ENCODE data around the gene TIMP2.

The TIMP2 gene

DNA sequence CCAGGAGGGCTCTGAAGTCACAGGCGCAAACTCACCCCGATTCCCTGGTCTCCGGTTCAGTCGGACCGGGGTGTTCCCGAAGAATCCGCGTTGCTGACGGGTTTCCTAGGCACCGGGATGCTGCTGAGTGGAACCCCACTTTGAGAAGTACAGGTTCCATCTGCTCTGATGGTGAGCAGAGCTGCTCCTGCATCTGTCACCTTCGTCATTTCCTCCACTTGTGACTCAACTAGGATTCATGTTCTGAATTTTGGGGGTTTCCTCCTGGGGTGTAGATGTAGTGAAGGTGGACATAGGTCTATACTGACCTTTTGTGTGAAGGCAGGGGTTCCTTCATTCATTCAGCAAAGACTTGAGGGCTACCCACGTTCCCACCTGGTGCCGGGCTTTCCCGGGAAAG, 29.5 kb upstream of the TIMP2 start:
- no peak overlapping the region for H3K4me3 ChIP-seq (ENCODE audit: low read depth, low read length)
- TF ChIP-seq, protein P1, sequence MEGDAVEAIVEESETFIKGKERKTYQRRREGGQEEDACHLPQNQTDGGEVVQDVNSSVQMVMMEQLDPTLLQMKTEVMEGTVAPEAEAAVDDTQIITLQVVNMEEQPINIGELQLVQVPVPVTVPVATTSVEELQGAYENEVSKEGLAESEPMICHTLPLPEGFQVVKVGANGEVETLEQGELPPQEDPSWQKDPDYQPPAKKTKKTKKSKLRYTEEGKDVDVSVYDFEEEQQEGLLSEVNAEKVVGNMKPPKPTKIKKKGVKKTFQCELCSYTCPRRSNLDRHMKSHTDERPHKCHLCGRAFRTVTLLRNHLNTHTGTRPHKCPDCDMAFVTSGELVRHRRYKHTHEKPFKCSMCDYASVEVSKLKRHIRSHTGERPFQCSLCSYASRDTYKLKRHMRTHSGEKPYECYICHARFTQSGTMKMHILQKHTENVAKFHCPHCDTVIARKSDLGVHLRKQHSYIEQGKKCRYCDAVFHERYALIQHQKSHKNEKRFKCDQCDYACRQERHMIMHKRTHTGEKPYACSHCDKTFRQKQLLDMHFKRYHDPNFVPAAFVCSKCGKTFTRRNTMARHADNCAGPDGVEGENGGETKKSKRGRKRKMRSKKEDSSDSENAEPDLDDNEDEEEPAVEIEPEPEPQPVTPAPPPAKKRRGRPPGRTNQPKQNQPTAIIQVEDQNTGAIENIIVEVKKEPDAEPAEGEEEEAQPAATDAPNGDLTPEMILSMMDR (IDR thresholded peaks at IDR 0.05; ENCODE audit: insufficient read depth, low read depth, low read length, missing control alignments): no peak
- no peak for DNase-seq (ENCODE audit: low read depth)

DNA sequence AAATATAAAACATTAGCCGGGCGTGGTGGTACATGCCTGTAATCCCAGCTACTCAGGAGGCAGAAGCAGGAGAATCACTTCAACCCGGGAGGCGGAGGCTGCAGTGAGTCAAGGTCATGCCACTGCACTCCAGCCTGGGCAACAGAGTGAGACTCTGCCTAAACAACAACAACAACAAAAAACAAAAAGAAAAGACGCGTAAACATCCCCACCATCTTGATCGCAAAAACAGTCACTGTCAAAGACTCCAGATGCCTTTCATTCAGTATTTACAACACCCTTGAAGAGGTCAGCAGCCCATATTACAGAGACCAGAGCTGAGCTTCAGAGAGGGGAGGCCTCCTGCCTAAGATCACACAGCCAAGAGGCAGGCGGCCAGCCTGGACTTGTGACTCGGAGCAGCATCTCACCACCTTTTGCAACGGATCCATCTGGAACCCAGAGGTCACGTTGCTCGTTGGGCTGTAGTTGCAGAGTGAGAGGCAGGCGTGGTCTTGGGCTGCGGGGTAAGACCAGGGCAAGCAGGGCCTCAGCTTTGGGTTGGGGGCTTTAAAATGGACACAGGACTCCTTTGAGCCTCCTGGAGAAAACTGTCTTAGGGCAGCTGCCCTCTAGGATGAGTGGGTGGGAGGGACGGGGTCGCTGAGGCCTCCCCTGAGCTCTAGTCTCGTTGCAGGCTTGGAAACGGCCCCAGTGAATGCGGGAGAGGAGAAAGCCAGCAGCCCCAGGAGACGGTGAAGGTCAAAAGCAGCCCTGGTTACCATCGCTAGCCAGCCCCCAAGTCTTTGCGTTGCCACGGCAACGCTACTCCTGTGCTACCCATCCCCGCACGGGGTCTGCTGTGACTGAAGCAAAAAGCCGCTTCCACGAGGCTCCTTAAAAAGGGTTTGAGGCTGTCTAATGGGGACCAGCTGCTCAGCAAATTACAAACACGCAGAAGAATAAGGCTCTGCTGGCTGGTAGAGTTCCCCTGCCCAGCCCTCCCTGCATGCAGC, 28.5 kb upstream of the TIMP2 start:
- no peak for DNase-seq (ENCODE audit: low read depth)
- no peak overlapping the region for H3K4me3 ChIP-seq (ENCODE audit: low read depth, low read length)
- TF ChIP-seq, protein P1 (IDR thresholded peaks at IDR 0.05; ENCODE audit: insufficient read depth, low read depth, low read length, missing control alignments): no peak

DNA sequence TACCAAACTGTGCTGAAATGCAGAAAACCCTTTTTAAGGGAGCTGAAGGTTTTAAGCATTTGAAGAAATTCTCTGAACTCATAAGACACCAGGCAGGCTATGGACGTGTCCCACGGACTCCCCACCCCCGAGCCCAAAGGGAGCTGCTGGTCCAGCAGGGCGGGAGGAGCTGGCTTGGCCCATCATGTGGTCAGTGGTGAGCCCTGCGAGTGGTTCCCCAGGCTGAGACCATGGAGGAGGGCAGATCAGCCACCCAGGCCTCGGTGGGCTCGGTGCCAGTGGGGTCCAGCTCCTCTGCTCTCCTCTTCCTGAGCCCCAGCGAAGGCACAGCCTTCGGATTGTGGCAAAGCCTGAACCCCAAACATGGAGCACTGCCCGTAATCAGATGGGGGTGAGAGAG, 27.5 kb upstream of the TIMP2 start:
- no peak for DNase-seq (ENCODE audit: low read depth)
- TF ChIP-seq, protein P1 (IDR thresholded peaks at IDR 0.05; ENCODE audit: insufficient read depth, low read depth, low read length, missing control alignments): no peak
- no peak overlapping the region for H3K4me3 ChIP-seq (ENCODE audit: low read depth, low read length)

- DNase-seq (ENCODE audit: low read depth): no peak
- H3K4me3 ChIP-seq (ENCODE audit: low read depth, low read length): no peak overlapping the region
- TF ChIP-seq, protein P1 (IDR thresholded peaks at IDR 0.05; ENCODE audit: insufficient read depth, low read depth, low read length, missing control alignments): no peak
These were observed 26.9 kb upstream of the TIMP2 start for GRCh38 chr17:78951967-78952551.

DNA sequence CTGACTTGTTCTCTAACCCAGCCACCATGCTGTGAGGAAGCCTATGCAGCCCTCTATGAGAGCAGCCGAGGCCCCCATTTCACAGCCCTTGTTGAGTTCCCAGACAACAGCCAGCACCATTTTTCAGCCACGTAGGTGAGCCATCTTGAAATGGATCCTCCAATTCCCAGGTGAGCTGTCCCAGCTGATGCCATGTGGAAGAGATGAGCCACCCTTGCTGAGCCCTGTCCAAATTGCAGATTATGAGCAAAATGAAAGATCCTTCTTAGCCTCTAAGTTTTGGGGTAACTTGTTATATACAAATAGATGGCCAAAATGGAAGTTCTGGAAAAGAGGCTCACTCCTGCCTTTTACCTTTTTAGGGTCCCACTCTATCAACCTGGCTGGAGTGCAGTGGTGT, 25.7 kb upstream of the TIMP2 start:
- no peak for DNase-seq (ENCODE audit: low read depth)
- H3K4me3 ChIP-seq (ENCODE audit: low read depth, low read length): no peak overlapping the region
- TF ChIP-seq, protein P1 (IDR thresholded peaks at IDR 0.05; ENCODE audit: insufficient read depth, low read depth, low read length, missing control alignments): no peak

DNA sequence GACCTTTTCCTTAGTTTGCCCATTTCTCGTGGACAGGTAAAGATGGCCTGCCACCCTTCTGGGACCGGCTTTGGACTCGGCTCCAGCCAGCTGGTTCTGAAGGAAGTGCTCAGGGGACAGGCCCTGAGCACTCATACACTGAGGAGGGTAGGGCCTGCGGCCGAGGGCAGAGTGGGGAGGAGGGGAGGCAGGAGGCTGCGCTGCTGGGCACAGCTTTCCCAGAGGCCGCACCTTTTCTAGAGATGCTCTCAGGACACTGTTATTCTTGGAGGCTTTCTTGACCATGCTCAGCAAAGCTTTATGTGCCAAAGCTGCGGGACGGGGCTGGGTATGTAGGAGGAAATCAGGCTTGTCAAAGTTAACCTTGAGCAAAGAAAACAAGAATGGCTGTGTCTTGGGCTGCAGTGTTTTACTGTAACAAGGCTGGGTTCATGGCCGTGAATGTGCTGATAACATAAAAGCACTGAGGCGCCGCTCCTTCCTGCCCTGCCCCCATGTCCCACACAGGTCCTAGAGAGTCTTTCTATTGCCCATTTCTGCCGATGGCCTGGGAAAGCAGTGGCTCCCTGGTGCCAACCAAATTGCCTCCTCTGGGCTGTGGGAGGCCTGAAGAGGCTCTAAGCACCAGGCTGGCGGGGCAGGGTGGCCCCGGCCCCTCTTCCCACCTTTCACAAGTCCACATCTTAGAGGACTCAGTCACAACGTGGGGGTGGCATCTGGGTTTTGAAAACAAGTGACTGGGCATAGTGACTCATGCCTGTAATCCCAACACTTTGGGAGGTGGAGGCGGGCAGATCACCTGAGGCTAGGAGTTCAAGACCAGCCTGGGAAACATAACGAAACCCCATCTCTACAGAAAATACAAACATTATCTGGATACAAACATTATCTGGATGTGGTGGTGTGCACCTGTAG, 22.3 kb upstream of the TIMP2 start:
- no peak for DNase-seq (ENCODE audit: low read depth)
- H3K4me3 ChIP-seq (ENCODE audit: low read depth, low read length): no peak overlapping the region
- TF ChIP-seq, protein P1 (IDR thresholded peaks at IDR 0.05; ENCODE audit: insufficient read depth, low read depth, low read length, missing control alignments): no peak
